Activated CD4-positive, alpha-beta T cell treated with anti-CD3 and anti-CD28 coated beads, Interleukin-2, amount 50 U/mL, for 24 hours (primary cell): ENCODE measurements around the gene CARS2.
"Not testable (repeated sequence)": the region's sequence is repeated elsewhere in the genome, so short reads cannot be mapped to it uniquely, and the experiment has no call there.

Source experiments
- DNase-seq, 2 donors: peaks; one replicate each; pipeline ENCODE4 v3.0.0-alpha.2; 2020; ENCODE audit warnings: low read depth in 1 of 2, low spot score in 1 of 2

The CARS2 gene

GRCh38 chr13:110712081-110712848 is 6.3 kb upstream of the CARS2 start:
- peak; percentile 68 to 81 for DNase-seq

DNA sequence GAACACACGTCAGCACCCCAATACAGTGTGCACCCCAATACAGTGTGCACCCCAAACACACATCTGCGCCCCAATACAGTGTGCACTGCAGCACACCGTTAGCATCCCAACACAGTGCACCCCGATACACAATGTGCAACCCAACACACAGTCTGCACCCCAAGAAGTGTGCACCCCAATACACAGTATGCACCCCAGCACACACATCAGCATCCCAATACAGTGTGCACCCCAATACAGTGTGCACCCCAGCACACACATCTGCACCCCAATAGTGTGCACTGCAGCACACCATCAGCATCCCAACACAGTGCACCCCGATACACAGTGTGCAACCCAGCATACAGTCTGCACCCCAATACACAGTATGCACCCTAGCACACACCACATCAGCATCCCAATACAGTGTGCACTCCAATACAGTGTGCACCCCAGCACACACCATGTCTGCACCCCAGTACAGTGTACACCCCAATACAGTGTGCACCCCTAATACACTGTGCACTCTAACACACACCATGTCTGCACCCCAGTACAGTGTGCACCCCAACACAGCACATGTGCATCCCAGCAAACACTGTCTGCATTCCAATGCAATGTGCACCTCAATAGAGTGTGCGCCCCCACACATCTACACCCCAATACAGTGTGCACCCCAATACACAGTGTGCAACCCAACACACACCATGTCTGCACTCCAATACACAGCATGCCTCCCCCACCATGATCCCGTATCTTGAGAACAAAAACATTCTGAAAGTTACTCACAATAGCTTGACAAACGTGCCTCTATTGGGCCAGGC is 855 bp upstream of the CARS2 start:
- no peak for DNase-seq

- no peak for DNase-seq
These were observed 525 bp downstream of the CARS2 start for GRCh38 chr13:110705356-110705825.

- no peak for DNase-seq
These were observed 3.1 kb downstream of the CARS2 start for GRCh38 chr13:110702591-110703526.

GRCh38 chr13:110702089-110702488 is 3.8 kb downstream of the CARS2 start:
- DNase-seq: no peak

DNA sequence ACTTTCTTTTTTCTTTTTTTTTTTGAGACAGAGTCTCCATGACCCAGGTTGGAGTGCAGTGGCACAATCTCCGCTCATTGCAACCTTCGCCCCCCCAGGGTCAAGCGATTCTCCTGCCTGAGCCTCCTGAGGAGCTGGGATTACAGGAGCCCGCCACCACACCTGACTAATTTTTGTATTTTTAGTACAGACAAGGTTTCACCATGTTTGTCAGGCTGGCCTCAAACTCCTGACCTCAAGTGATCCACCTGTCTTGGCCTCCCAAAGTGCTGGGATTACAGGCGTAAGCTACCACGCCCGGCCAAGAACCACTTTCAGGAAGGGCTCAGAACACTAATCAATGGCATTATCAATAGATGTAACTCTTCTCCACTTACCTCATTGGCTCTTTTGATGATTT is 4.9 kb downstream of the CARS2 start:
- not testable (repeated sequence) for DNase-seq

- DNase-seq: no peak
These were observed 5.3 kb downstream of the CARS2 start for GRCh38 chr13:110700641-110701040.

DNA sequence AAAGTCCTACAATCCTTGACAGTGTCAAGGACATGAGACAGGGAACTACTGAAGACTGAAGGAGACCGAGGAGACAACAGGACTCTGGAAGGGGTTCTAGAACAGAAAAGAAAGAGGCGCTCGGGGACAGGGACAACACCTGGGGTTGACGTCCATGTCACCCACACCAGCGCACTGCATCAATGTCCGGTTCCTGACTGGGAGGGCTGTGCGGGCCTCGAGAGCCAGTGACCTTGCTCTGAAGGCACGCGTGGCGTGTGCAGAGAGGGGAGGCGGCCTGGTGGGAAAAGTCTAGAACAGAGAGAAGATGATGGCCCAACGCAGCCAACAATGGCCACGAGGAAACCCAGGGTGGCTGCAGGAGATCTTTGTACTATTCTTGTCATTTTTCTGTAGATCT is 5.7 kb downstream of the CARS2 start:
- DNase-seq: no peak

- no peak for DNase-seq
These were observed 6.5 kb downstream of the CARS2 start for GRCh38 chr13:110699148-110700145.

DNA sequence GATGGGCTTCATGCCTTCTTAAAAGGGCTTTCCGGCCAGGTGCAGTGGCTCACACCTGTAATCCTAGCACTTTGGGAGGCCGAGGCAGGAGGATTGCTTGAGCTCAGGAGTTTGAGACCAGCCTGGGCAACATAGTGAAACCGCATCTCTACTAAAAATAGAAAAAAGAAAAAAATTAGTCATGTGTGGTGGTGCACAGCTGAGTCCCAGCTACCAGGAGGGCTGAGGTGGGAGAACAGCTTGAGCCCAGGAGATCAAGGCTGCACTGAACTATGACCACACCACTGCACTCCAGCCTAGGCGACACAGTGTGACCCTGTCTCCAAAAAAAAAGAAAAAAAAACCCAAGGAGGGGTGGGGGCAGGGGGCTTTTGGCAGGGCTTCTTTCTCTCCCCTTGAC is 7.2 kb downstream of the CARS2 start:
- DNase-seq: no peak

- no peak for DNase-seq
These were observed 8.1 kb downstream of the CARS2 start for GRCh38 chr13:110697842-110698241.

DNA sequence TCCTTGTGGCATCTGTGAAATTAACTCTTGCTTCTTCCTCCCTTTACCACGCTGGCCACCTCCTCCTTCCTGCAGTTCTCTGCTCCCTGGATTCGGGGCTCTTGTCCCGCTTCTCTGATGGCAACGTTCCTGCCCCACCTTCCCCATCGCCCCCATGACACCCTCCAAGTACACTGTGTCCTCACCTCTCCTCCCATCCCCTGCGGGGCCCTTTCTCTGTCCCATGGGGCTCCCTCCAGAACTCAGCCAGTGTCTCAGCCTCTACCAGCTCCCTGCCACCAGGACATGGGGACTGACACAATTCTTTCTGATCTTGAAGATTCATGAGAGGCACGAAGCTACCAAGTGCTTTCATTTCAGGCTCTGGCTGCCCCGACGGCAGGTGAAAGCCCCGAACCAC is 9.1 kb downstream of the CARS2 start:
- DNase-seq: no peak

DNA sequence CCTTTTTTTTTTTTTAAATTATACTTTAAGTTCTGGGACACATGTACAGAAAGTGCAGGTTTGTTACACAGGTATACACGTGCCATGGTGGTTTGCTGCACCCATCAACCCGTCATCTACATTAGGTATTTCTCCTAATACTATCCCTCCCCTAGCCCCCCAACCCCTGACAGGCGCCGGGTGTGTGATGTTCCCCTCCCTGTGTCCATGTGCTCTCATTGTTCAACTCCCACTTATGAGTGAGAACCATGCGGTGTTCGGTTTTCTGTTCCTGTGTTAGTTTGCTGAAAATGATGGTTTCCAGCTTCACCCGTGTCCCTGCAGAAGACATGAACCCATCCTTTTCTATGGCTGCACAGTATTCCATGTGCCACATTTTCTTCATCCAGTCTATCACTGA is 10.1 kb downstream of the CARS2 start:
- DNase-seq: not testable (repeated sequence)

DNA sequence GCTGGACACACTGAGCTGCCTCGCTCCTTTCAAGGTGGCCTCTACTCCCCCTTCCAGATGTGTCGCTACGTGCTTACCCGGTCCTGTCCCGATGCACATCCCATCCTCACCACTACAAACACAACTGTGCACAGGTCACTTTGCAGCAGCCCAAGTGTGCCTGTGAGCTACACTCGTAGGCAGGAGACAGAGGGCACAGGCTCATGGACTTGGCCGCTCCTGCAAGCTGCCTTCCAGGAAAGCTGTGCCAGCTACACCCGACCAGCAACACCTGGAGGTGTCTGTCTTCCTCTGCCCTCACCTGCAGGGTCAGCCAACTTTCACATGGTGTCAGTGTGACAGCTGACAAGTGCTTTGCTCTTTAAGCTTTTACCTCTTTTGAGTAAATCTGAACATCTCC is 15.4 kb downstream of the CARS2 start:
- no peak for DNase-seq

GRCh38 chr13:110689711-110690110 is 16.2 kb downstream of the CARS2 start:
- DNase-seq: no peak

- DNase-seq: no peak
These were observed 16.9 kb downstream of the CARS2 start for GRCh38 chr13:110689041-110689440.

DNA sequence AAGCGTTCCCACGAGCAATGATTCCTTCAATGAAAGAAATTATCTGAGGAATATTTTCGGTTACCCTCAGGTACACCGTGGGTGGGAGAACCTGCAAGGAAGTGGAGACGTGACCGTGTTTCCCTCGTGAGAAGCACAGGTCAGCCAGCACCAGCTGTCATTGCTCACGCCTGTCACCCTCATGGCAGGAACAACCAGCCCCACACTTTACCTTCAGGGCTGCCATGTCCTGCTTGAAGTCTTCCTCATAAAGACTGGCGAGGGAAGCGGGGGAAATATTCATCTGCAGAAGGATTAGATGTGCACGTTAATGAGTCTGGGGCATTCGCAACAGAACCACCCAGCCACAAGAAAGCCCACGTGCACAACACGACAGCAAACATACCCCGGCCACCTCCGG is 18.2 kb downstream of the CARS2 start:
- no peak for DNase-seq

DNA sequence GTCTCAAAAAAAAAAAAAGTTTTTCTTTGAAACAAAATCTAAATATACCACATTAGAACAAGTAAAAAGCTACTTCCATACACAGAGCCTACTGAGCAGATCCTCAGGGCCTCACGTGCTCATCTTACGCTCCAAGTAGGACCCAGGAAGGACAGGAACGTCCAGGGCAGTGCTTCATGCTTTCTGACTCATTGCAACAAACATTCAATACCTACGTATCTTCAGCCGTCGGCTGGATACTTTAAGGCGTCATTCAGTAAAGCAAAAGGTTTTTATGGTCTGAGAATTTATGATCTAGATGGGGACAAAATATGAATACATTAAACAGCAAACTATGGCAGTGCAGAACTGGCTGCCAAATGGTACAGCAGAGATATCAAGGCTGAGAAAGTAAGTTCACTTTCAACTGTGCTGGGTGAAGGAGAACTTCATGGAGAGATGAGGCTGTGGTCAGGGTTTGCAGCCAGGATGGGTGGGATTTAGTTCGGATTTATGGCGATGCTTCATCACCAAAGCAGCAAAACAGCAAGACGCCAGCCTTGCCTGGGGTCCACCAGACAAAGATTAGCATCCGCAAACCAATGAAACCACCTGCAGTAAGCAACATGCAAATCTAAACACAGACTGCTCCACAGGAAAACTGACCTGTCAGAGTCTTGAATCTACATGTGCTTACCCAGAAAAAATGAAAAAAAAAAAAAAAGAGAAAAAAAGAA is 20.5 kb downstream of the CARS2 start:
- no peak for DNase-seq

DNA sequence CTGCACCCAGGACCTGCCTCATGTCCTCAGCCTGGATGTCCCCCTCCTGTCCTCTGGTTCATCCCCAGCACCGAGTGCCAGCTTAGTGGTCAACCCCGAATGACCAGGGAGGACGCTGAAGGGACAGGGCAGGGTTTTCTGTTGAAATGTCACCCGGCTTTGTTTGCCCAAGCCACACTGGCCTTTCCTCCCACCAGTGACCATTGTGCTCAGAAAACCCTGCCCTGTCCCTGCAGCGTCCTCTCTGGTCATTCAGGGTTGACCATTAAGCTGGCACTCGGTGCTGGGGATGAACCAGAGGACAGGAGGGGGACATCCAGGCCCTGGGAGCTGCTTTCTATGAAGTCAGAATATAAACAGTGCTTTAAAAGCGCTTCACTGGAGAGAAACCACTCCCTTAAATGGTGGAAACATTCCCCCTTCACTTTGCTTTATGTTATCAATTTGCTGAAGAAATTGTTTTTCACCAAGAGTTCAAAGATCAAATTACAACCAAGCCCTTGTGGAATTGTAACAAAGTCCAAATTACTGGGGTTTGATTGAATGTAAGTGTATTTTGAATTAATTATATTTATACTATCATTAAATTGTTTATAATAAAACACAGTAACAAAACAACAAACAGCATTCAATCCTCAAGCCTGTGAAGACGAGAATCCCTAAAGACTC is 21.4 kb downstream of the CARS2 start:
- no peak for DNase-seq
